VCaP (cell line): ENCODE measurements around the gene IQSEC3.

ENCODE experiments used
- H3K27ac ChIP-seq: fragments of 450-650 bp; 2 replicates; pipeline ENCODE4 v1.5.1; 2017
- CTCF ChIP-seq: fragments of 450-650 bp; conservative IDR thresholded peaks from 2 replicates; pipeline ENCODE4 v1.5.1; 2017; ENCODE audit warnings: mild to moderate bottlenecking, moderate library complexity

The IQSEC3 gene

DNA sequence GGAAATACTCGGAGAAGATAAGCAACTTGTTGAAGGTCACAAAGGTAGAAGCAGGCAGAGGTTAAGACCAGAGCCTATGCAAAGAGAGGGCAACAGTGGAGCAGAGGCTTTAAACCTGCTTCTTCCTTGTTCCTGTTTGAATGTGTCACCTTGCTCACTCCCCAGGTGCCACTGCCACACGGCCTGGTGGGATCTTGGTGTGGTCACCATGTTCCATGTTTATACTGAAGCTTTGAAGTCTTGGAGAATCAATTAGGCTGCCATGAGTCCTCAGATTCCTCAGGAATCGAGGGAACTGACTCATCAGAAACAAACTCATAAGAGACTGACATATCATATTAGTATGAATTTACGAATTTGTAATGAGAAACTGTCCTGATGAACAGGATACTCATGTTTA, 46.8 kb downstream of the IQSEC3 start:
- TF ChIP-seq CTCF: no peak
- no peak overlapping the region for H3K27ac ChIP-seq

DNA sequence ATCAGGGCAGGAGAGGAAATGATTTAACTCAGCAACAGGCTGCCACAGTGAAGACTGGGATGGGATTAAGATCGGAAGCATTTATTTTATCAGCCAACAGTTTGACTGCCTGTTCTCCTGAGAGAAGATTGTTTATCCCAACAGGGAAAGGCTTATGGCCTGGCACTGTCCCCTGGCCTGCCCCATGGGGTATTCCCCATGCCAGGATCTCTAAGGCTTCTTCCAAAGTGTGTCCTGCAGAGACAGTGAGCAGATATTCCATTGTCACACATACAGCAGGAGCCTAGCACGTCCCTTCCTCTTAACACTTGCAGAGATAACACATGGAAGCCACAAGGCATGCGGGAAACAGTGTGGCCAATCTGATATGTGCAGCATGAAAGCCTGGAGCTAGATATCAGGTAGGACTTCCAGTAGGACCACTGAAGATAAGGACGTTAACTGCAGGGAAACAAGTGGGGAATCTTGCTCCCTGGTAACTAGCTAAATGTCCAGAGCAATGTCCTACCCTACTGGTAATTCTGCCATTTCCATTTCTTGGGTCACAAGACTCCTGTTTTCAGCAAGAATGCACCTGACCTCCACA, 48.2 kb downstream of the IQSEC3 start:
- no peak overlapping the region for H3K27ac ChIP-seq
- TF ChIP-seq CTCF: no peak

DNA sequence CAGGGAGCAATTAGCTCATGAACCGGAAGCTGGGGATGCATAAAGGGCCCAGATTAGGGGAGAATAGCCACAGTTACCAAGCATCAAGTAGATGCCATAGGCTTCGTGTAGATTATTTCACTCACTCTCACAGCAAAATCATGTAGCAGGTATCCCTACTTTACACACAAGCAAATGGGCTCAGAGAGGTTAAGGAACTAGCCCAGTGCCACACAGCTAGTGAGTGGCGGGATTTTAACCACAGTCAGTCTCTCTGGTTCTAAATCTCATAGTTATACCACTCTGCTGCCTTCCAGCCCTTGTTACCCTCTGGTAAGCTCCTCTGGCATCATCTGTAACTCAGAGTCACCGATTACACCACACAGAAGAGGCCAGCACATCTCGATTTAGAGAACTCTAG, 49.0 kb downstream of the IQSEC3 start:
- no peak overlapping the region for H3K27ac ChIP-seq
- no peak for TF ChIP-seq CTCF

GRCh38 chr12:115960-116915, 49.7 kb downstream of the IQSEC3 start:
- TF ChIP-seq CTCF: no peak
- H3K27ac ChIP-seq: no peak overlapping the region

DNA sequence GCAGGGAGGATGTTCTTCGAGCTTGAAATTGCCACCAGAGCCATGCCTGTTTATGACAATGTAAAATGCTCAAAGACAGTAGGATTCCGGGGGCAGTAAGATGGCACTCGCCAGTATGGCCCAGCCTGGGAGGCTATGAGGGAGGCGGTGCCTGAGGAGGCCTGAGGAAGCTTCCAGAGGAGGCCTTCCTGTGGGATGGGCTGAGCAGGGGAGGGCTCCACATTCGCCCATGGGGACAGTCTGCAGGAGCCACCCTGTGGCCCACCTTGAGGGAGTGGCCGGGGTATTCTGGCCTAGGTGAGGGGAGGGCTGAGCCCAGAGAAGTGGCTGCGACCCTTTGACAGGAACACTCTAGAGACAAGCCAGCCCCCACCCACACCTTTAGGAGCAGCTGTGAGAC, 50.7 kb downstream of the IQSEC3 start:
- TF ChIP-seq CTCF: no peak
- no peak overlapping the region for H3K27ac ChIP-seq

DNA sequence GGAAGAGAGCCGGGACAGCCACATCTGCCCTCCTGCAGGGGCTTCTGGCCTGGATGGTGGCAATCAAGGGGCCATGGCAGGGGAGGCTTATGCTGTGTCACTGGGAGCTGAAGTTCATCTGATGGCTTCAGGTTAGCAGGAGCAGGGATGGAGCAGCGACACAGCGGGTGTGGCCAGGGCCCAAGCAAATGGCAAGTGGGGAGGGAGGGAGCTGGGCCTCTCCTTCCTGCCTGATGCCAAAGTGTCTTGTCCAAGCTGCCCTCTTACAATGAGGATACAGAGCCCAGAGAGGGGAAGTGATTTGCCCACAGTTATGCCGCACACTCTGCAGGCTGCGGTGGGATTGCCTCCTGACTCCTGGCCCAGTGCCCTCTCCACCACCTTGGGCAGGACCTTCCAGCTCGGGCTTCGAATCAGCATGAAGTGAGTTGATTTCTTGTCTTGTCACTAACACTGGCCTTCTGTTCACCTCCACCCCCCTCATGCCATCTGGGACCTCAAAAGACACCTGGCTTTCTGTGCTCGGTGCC, 51.3 kb downstream of the IQSEC3 start:
- no peak overlapping the region for H3K27ac ChIP-seq
- no peak for TF ChIP-seq CTCF

DNA sequence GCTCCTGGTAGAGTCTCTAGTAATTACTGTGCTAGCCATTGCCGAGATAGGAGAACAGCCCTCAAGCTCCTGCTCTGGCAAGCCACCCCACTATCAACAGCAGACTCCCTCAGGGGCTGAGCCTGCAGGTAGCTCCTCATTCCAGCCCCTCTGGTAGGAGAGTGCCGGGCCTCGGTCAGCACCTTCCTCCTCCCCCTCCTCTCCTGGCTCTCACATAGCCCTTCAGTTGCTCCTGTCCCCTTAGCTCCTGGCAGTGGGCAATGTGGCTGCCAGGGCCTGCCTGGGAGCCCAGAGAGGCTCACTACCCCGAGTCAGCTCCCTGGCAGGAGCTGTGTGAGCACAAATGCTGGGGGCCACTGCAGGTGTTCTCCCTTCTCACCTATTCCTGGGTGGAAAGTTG, 52.0 kb downstream of the IQSEC3 start:
- no peak for TF ChIP-seq CTCF
- no peak overlapping the region for H3K27ac ChIP-seq
